HG03064 (cell line): ENCODE measurements around the gene PPIB.
"Not testable (repeated sequence)": the region's sequence is repeated elsewhere in the genome, so short reads cannot be mapped to it uniquely, and the experiment has no call there.

Experiments used
- ATAC-seq: cut with Tn5 transposase; IDR thresholded peaks from one replicate; pipeline ENCODE4 v1.9.1; 2021; ENCODE audit warnings: low read depth; ENCODE audit not compliant: unreplicated experiment

The PPIB gene

GRCh38 chr15:64111679-64112050 lies 51.2 kb downstream of the PPIB start:
- no peak for ATAC-seq

GRCh38 chr15:64110950-64111678 lies 51.7 kb downstream of the PPIB start:
- ATAC-seq = no peak

GRCh38 chr15:64110108-64110701 lies 52.6 kb downstream of the PPIB start:
- ATAC-seq = not testable (repeated sequence)

GRCh38 chr15:64107337-64107736 lies 55.5 kb downstream of the PPIB start:
- no peak for ATAC-seq
